HepG2 (cell line): Measurements from ENCODE around the gene C9orf85. TPM values are rescaled to one million over a fixed set of nuclear protein-coding genes. Genes with fewer than 3 reads are reported as not detected.

Source experiments
- ATAC-seq: fragments of 200-7000 bp; cut with Tn5 transposase; 3 replicates; pipeline ENCODE4 v1.9.1; 2020; ENCODE audit warnings: mild to moderate bottlenecking, moderate library complexity
- BruUV-seq: library from RNA; stranded (reverse); fragments of 400-500 nt; replicated peaks from 2 replicates; lab custom pipeline; 2021; lab: Mats Ljungman, UMichigan
- CTCF ChIA-PET: fragments of 300-600 bp; formaldehyde crosslinking; extraction: SDS; loops from one replicate; lab custom pipeline; 2021; ENCODE audit warnings: low total read pairs, inconsistent platforms, low intra/inter-chr PET ratio; lab: Yijun Ruan, JAX
- POLR2A ChIA-PET: fragments of 350-600 bp; sonication (Branson Sonifier 250); formaldehyde crosslinking; loops from one replicate; lab custom pipeline; 2020; ENCODE audit warnings: antibody characterized with exemption, inconsistent platforms; lab: Yijun Ruan, JAX
- DNase-seq: peaks from one replicate; pipeline ENCODE4 v3.0.0-alpha.2; 2015; ENCODE audit warnings: low spot score
- FAIRE-seq: peaks from 3 replicates; lab custom pipeline; 2011; peaks lifted over from hg19 to GRCh38; lab: Jason Lieb, UNC
- H2AFZ ChIP-seq: one replicate; pipeline ENCODE4 v1.6.1; 2011; ENCODE audit warnings: low read length, inconsistent platforms
- H3K27ac ChIP-seq: fragments of 300-600 bp; 3 replicates; pipeline ENCODE4 v1.8.0; 2011; ENCODE audit warnings: mixed run types, mild to moderate bottlenecking, mixed read lengths, low read length, inconsistent platforms; ENCODE audit not compliant: insufficient read depth; ENCODE audit errors: extremely low read length
- H3K27me3 ChIP-seq, 2 experiments: fragments of 200-600 bp in 1 of 2; 2 replicates in 1 of 2; 3 replicates in 1 of 2; pipeline versions ENCODE4 v1.6.0 to v1.8.0; 2011; ENCODE audit warnings: low read length in 2 of 2, mild to moderate bottlenecking in 2 of 2, moderate library complexity in 2 of 2, inconsistent platforms in 1 of 2; ENCODE audit not compliant: insufficient read depth in 2 of 2, control insufficient read depth in 1 of 2
- H3K36me3 ChIP-seq, 2 experiments: fragments of 200-600 bp in 1 of 2; replicated peaks in 1 of 2; 2 replicates in 1 of 2; 3 replicates in 1 of 2; pipeline versions ENCODE4 v1.5.1 to v1.8.0; 2011; ENCODE audit warnings: low read length in 2 of 2, inconsistent platforms in 1 of 2; ENCODE audit not compliant: insufficient read depth in 2 of 2, control insufficient read depth in 1 of 2
- H3K4me1 ChIP-seq: 2 replicates; pipeline ENCODE4 v1.5.1; 2012; ENCODE audit warnings: low read length, inconsistent platforms; ENCODE audit not compliant: insufficient read depth
- H3K4me2 ChIP-seq: 2 replicates; pipeline ENCODE4 v1.6.0; 2011; ENCODE audit warnings: low read depth, low read length, inconsistent platforms
- H3K4me3 ChIP-seq, 3 experiments: fragments of 200-600 bp in 1 of 3; sonication (generic), shearing (Covaris generic) in 1 of 3; replicated peaks in 1 of 3; 2 replicates each; pipeline ENCODE4 v1.5.1; 2011 to 2016; ENCODE audit warnings: low read length in 3 of 3, inconsistent platforms in 2 of 3, low read depth in 2 of 3, mild to moderate bottlenecking in 2 of 3, control low read depth in 1 of 3, mixed read lengths in 1 of 3; ENCODE audit not compliant: insufficient read depth in 1 of 3
- H3K79me2 ChIP-seq: one replicate; pipeline ENCODE4 v1.6.1; 2011; ENCODE audit warnings: low read length, inconsistent platforms; ENCODE audit not compliant: insufficient read depth
- H3K9ac ChIP-seq: 2 replicates; pipeline ENCODE4 v1.6.0; 2011; ENCODE audit warnings: mild to moderate bottlenecking, low read depth, low read length, inconsistent platforms; ENCODE audit not compliant: insufficient read depth
- H3K9me3 ChIP-seq: 2 replicates; pipeline ENCODE4 v1.5.1; 2012; ENCODE audit warnings: mild to moderate bottlenecking, low read length
- H4K20me1 ChIP-seq: 2 replicates; pipeline ENCODE4 v1.6.0; 2011; ENCODE audit warnings: inconsistent platforms, mild to moderate bottlenecking, low read length, moderate library complexity; ENCODE audit not compliant: insufficient read depth
- CHCHD3 ChIP-seq: sonication (generic); formaldehyde crosslinking; IDR thresholded peaks from 2 replicates; pipeline ENCODE4 v1.8.0; 2022; ENCODE audit warnings: mild to moderate bottlenecking, missing genetic modification reagents, moderate library complexity
- DPF2 ChIP-seq: sonication (generic); formaldehyde crosslinking; IDR thresholded peaks from 2 replicates; pipeline ENCODE4 v1.4.0; 2020; ENCODE audit warnings: mild to moderate bottlenecking, low read depth, missing genetic modification reagents, borderline replicate concordance
- JUN ChIP-seq: sonication (generic); formaldehyde crosslinking; IDR thresholded peaks from 2 replicates; pipeline ENCODE4 v1.4.0; 2020; ENCODE audit warnings: mild to moderate bottlenecking, missing genetic modification reagents
- PLSCR1 ChIP-seq: sonication (generic); formaldehyde crosslinking; IDR thresholded peaks from 2 replicates; pipeline ENCODE4 v1.5.0; 2020; ENCODE audit warnings: missing genetic modification reagents, mild to moderate bottlenecking, borderline replicate concordance
- ZNF333 ChIP-seq: sonication (generic); formaldehyde crosslinking; IDR thresholded peaks from 2 replicates; pipeline ENCODE4 v1.4.0; 2020; ENCODE audit warnings: mild to moderate bottlenecking, missing genetic modification reagents, borderline replicate concordance
- ZNF652 ChIP-seq: IDR thresholded peaks from 2 replicates; pipeline ENCODE4 v1.6.1; 2016; ENCODE audit warnings: low read depth, borderline replicate concordance
- ZNF772 ChIP-seq: sonication (generic); formaldehyde crosslinking; IDR thresholded peaks from 2 replicates; pipeline ENCODE4 v1.5.0; 2020; ENCODE audit warnings: mild to moderate bottlenecking, missing genetic modification reagents
- ZNF879 ChIP-seq: sonication (generic); formaldehyde crosslinking; IDR thresholded peaks from 2 replicates; pipeline ENCODE4 v1.8.1; 2023; ENCODE audit warnings: missing genetic modification reagents
- ZNF883 ChIP-seq: sonication (generic); formaldehyde crosslinking; IDR thresholded peaks from 2 replicates; pipeline ENCODE4 v1.5.1; 2020; ENCODE audit warnings: mild to moderate bottlenecking, missing genetic modification reagents; ENCODE audit errors: not compliant biosample characterization
- WGBS: methylation state at CpG from one replicate; pipeline ENCODE4 v1.1.6; 2017; ENCODE audit warnings: low lambda C conversion rate; 5-methylcytosine and 5-hydroxymethylcytosine counted together
- in situ Hi-C: cut with HindIII; loops from 2 replicates; pipeline ENCODE4 v1.10.0; 2017; ENCODE audit warnings: low pct_unique_long_range_greater_than_20kb; ENCODE audit not compliant: extremely low pct_ligation_motif_present
- intact Hi-C: fragments of 100-400 bp; cut with micrococcal nuclease; formaldehyde crosslinking; loops from one replicate; pipeline ENCODE4 v1.10.0; 2022; ENCODE audit not compliant: unreplicated experiment
- polyA plus RNA-seq, 8 experiments: library from polyadenylated mRNA; depleted of rRNA in 3 of 8; stranded (reverse) in 7 of 8; unstranded in 1 of 8; fragments of >200 nt; fragmentation: Illumina TruSeq in 4 of 8; extraction: Trizol in 4 of 8; gene quantifications; 2 replicates each; pipeline versions ENCODE4 v1.2.1 to v1.2.3, GENCODE V29; 2011 to 2016; ENCODE audit warnings: low read depth in 4 of 8, missing spikeins in 1 of 8, mixed read lengths in 1 of 8; ENCODE audit not compliant: insufficient read depth in 1 of 8
- total RNA-seq, 5 experiments: library from RNA; depleted of rRNA; stranded (reverse); fragments of >200 nt; fragmentation: Illumina TruSeq; extraction: Trizol; gene quantifications; 2 replicates each; pipeline ENCODE4 v1.2.3, GENCODE V29; 2016; ENCODE audit warnings: low read depth in 1 of 5
- TF ChIP-seq, protein P1 (sequence below): sonication (generic); formaldehyde crosslinking; IDR thresholded peaks from 2 replicates; pipeline ENCODE4 v1.9.0; 2021; ENCODE audit warnings: missing genetic modification reagents, borderline replicate concordance
- TF ChIP-seq, protein P2 (sequence below): sonication (generic); formaldehyde crosslinking; IDR thresholded peaks from 2 replicates; pipeline ENCODE4 v1.8.1; 2023; ENCODE audit warnings: missing genetic modification reagents, mild to moderate bottlenecking, borderline replicate concordance
- TF ChIP-seq, protein P3 (sequence below): sonication (generic); formaldehyde crosslinking; IDR thresholded peaks from 2 replicates; pipeline ENCODE4 v1.5.0; 2020; ENCODE audit warnings: missing genetic modification reagents

The C9orf85 gene
- total and polyA plus RNA-seq, 2 of the 13 experiments (the other 11 are each of a cell fraction or from before 2014, with no cell fraction given) = 9.9 to 13.9 TPM

- TF ChIP-seq ZNF879 (CRISPR knock-in tag) = no peak
- TF ChIP-seq, protein P1, sequence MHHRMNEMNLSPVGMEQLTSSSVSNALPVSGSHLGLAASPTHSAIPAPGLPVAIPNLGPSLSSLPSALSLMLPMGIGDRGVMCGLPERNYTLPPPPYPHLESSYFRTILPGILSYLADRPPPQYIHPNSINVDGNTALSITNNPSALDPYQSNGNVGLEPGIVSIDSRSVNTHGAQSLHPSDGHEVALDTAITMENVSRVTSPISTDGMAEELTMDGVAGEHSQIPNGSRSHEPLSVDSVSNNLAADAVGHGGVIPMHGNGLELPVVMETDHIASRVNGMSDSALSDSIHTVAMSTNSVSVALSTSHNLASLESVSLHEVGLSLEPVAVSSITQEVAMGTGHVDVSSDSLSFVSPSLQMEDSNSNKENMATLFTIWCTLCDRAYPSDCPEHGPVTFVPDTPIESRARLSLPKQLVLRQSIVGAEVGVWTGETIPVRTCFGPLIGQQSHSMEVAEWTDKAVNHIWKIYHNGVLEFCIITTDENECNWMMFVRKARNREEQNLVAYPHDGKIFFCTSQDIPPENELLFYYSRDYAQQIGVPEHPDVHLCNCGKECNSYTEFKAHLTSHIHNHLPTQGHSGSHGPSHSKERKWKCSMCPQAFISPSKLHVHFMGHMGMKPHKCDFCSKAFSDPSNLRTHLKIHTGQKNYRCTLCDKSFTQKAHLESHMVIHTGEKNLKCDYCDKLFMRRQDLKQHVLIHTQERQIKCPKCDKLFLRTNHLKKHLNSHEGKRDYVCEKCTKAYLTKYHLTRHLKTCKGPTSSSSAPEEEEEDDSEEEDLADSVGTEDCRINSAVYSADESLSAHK = no peak
- TF ChIP-seq ZNF652 (CRISPR knock-in tag) = peak; percentile 81
- no peak for TF ChIP-seq CHCHD3 (CRISPR knock-in tag)
Observed at GRCh38 chr9:72012646-72013045, 101.2 kb downstream of the C9orf85 start (continued).

DNA sequence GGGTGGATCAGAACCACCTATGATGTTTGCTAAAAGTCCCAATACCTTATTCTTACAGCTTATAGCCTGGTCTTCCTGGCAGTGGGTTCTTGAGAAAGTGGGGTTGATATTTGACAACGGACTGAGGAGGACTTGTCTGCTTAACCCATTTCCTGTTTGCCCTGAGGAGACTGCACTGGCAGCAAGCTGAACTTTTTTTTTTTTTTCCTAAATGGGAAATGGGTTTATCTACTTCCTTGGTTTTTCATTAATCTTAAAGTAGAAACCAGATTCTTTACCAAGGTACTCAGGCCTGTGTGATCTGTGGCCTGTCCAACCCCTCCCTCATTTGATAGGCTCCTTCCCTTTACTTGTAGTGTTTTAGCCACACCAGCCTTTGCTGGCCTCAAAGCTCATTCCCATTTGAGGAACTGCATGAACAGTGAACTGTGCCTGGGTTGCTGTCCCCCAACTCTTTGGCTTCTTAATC lies 101.9 kb downstream of the C9orf85 start:
- DNase-seq = no peak
- Histone ChIP-seq H3K4me2 (no peak overlapping the region; the same call in 1 of the 2 replicates), H3K4me1 (peaks cover 36% of the 10 kb centered on the region), H4K20me1 (no peaks in the 10 kb centered on the region), H3K27me3 (no peaks in the 10 kb centered on the region), H3K9ac (no peak overlapping the region), H3K9me3 (no peaks in the 10 kb centered on the region), H3K79me2 (no peaks in the 10 kb centered on the region), H3K4me3 (no peak overlapping the region), H2AFZ (no peak overlapping the region), H3K27ac (no peak overlapping the region), H3K36me3 (no peaks in the 10 kb centered on the region)
- POLR2A ChIA-PET = no interaction called here
- in situ Hi-C loops (loop anchor here (5.0 kb wide), 1 partner anchor 201 kb away; no protein-coding TSS in a partner anchor), intact Hi-C loops (no loop called here)
- 0% methylated on average over 1 of the region's 1 CpG for WGBS
- CTCF ChIA-PET = no interaction called here
- no TSS peak for BruUV-seq
- TF ChIP-seq, protein P2, sequence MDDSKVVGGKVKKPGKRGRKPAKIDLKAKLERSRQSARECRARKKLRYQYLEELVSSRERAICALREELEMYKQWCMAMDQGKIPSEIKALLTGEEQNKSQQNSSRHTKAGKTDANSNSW (CRISPR knock-in tag) = no peak
- no peak for TF ChIP-seq ZNF333 (CRISPR knock-in tag)
- no peak for TF ChIP-seq ZNF772 (CRISPR knock-in tag)
- no peak for TF ChIP-seq ZNF883 (CRISPR knock-in tag)
- TF ChIP-seq, protein P3, sequence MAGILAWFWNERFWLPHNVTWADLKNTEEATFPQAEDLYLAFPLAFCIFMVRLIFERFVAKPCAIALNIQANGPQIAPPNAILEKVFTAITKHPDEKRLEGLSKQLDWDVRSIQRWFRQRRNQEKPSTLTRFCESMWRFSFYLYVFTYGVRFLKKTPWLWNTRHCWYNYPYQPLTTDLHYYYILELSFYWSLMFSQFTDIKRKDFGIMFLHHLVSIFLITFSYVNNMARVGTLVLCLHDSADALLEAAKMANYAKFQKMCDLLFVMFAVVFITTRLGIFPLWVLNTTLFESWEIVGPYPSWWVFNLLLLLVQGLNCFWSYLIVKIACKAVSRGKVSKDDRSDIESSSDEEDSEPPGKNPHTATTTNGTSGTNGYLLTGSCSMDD (CRISPR knock-in tag) = no peak
- no peak for TF ChIP-seq ZNF879 (CRISPR knock-in tag)
- TF ChIP-seq JUN = no peak
- TF ChIP-seq PLSCR1 (CRISPR knock-in tag) = no peak
- TF ChIP-seq DPF2 (CRISPR knock-in tag) = no peak
- peak; percentile 24; the same call in 1 of the 3 replicates for ATAC-seq
- no peak for FAIRE-seq
